GM12878 (cell line): Measurements from ENCODE around the gene BIN1. TPM values are rescaled to one million over a fixed set of nuclear protein-coding genes. Genes with fewer than 3 reads are reported as not detected.

ENCODE experiments used
- ATAC-seq: fragments of 200-7000 bp; cut with Tn5 transposase; 3 replicates; pipeline ENCODE4 v1.9.1; 2020; ENCODE audit warnings: mild to moderate bottlenecking, moderate library complexity
- BruUV-seq: library from RNA; stranded (reverse); fragments of 400-500 nt; replicated peaks from 2 replicates; lab custom pipeline; 2021; lab: Mats Ljungman, UMichigan
- CTCF ChIA-PET: fragments of 300-600 bp; sonication (Branson Sonifier 250); formaldehyde crosslinking; extraction: SDS; loops from one replicate; lab custom pipeline; 2021; ENCODE audit warnings: inconsistent platforms; lab: Yijun Ruan, JAX
- POLR2A ChIA-PET: fragments of 350-600 bp; formaldehyde crosslinking; extraction: SDS; loops from one replicate; lab custom pipeline; 2021; ENCODE audit warnings: inconsistent platforms; lab: Charles Lee
- RAD21 ChIA-PET: fragments of 300-600 bp; sonication (Branson Sonifier 250); formaldehyde crosslinking; loops from one replicate; lab custom pipeline; 2023; ENCODE audit warnings: antibody characterized with exemption; ENCODE audit not compliant: unreplicated experiment; lab: Charles Lee
- SMC1A ChIA-PET: fragments of 300-600 bp; sonication (Branson Sonifier 250); formaldehyde crosslinking; loops from one replicate; lab custom pipeline; 2023; ENCODE audit not compliant: unreplicated experiment, uncharacterized antibody; lab: Charles Lee
- DNase-seq: peaks from one replicate; pipeline ENCODE4 v3.0.0-alpha.2; 2011; ENCODE audit warnings: low read depth, low spot score
- FAIRE-seq: peaks from 3 replicates; lab custom pipeline; 2011; peaks lifted over from hg19 to GRCh38; lab: Jason Lieb, UNC
- H2AFZ ChIP-seq: 2 replicates; pipeline ENCODE4 v1.6.0; 2011; ENCODE audit warnings: low read depth, low read length, control low read depth; ENCODE audit not compliant: control insufficient read depth
- H3K27ac ChIP-seq: 2 replicates; pipeline ENCODE4 v1.5.1; 2011; ENCODE audit warnings: control low read depth; ENCODE audit not compliant: control insufficient read depth, insufficient read depth
- H3K27me3 ChIP-seq, 2 experiments: replicated peaks in 1 of 2; 2 replicates each; pipeline versions ENCODE4 v1.6.0 to v1.6.1; 2011; ENCODE audit warnings: low read length in 1 of 2; ENCODE audit not compliant: control insufficient read depth in 2 of 2, insufficient read depth in 2 of 2
- H3K36me3 ChIP-seq, 2 experiments: 2 replicates each; pipeline ENCODE4 v1.5.1; 2011; ENCODE audit warnings: low read length in 1 of 2; ENCODE audit not compliant: control insufficient read depth in 2 of 2, insufficient read depth in 2 of 2
- H3K4me1 ChIP-seq: 2 replicates; pipeline ENCODE4 v1.6.1; 2011; ENCODE audit warnings: mild to moderate bottlenecking, low read length, moderate library complexity, mixed read lengths; ENCODE audit not compliant: control insufficient read depth, insufficient read depth
- H3K4me2 ChIP-seq: 2 replicates; pipeline ENCODE4 v1.6.0; 2011; ENCODE audit warnings: control low read depth; ENCODE audit not compliant: control insufficient read depth, insufficient read depth
- H3K4me3 ChIP-seq: fragments of 200-600 bp; sonication (generic); 2 replicates; pipeline ENCODE4 v1.5.1; 2016
- H3K79me2 ChIP-seq: 2 replicates; pipeline ENCODE4 v1.6.0; 2011; ENCODE audit warnings: low read length; ENCODE audit not compliant: control insufficient read depth, insufficient read depth
- H3K9ac ChIP-seq: 2 replicates; pipeline ENCODE4 v1.8.0; 2011; ENCODE audit warnings: low read length, control low read depth, mixed read lengths; ENCODE audit not compliant: control insufficient read depth, insufficient read depth
- H3K9me3 ChIP-seq: replicated peaks from 3 replicates; pipeline ENCODE4 v1.5.1; 2011; ENCODE audit warnings: mild to moderate bottlenecking, low read length; ENCODE audit not compliant: control insufficient read depth, insufficient read depth
- H4K20me1 ChIP-seq: 2 replicates; pipeline ENCODE4 v1.6.0; 2011; ENCODE audit not compliant: control insufficient read depth, insufficient read depth
- BHLHE40 ChIP-seq, 2 experiments: fragments of 450-650 bp in 1 of 2; IDR thresholded peaks; 2 replicates each; pipeline ENCODE4 v1.6.1; 2011 to 2017; ENCODE audit warnings: low read depth in 2 of 2, borderline replicate concordance in 1 of 2, improper control_type of control experiment in 1 of 2, low read length in 1 of 2, mild to moderate bottlenecking in 1 of 2
- EGR1 ChIP-seq, 2 experiments: IDR thresholded peaks; 1 replicate in 1 of 2; 2 replicates in 1 of 2; pipeline ENCODE4 v1.6.1; 2011 to 2012; ENCODE audit warnings: low read depth in 2 of 2, low read length in 2 of 2, borderline replicate concordance in 1 of 2, mild to moderate bottlenecking in 1 of 2, moderate library complexity in 1 of 2
- EP300 ChIP-seq, 2 experiments: fragments of 150-350 bp in 1 of 2; IDR thresholded peaks; 2 replicates each; pipeline ENCODE4 v1.6.1; 2011 to 2012; ENCODE audit warnings: low read depth in 2 of 2, low read length in 2 of 2, borderline replicate concordance in 1 of 2, improper control_type of control experiment in 1 of 2, inconsistent platforms in 1 of 2; ENCODE audit not compliant: control insufficient read depth in 1 of 2
- EZH2 ChIP-seq: IDR thresholded peaks from 2 replicates; pipeline ENCODE4 v1.6.1; 2012; ENCODE audit warnings: low read depth, mild to moderate bottlenecking, control low read depth, inconsistent platforms, low read length, borderline replicate concordance; ENCODE audit not compliant: control insufficient read depth
- HDAC2 ChIP-seq: fragments of 200-600 bp; sonication (generic); IDR thresholded peaks from 2 replicates; pipeline ENCODE4 v1.6.1; 2017
- MTA3 ChIP-seq: IDR thresholded peaks from 2 replicates; pipeline ENCODE4 v1.6.1; 2012; ENCODE audit warnings: low read length, inconsistent platforms, borderline replicate concordance
- NRF1 ChIP-seq: conservative IDR thresholded peaks from 2 replicates; pipeline ENCODE4 v1.6.1; 2011; ENCODE audit warnings: mild to moderate bottlenecking, low read depth, low read length, improper control_type of control experiment
- POLR2A ChIP-seq: IDR thresholded peaks from 2 replicates; pipeline ENCODE4 v1.6.1; 2011; ENCODE audit warnings: low read depth, mild to moderate bottlenecking, low read length
- RAD21 ChIP-seq: IDR thresholded peaks from 2 replicates; pipeline ENCODE4 v1.6.1; 2011; ENCODE audit warnings: mild to moderate bottlenecking, low read depth, low read length, moderate library complexity; ENCODE audit not compliant: insufficient read depth
- SREBF1 ChIP-seq: IDR thresholded peaks from 2 replicates; pipeline ENCODE4 v1.6.1; 2012; ENCODE audit warnings: mild to moderate bottlenecking, low read length
- SREBF2 ChIP-seq: IDR thresholded peaks from 2 replicates; pipeline ENCODE4 v1.6.1; 2012; ENCODE audit warnings: mild to moderate bottlenecking, low read length
- STAT3 ChIP-seq: IDR thresholded peaks from 2 replicates; pipeline ENCODE4 v1.6.1; 2011; ENCODE audit warnings: low read depth, low read length, improper control_type of control experiment
- TBL1XR1 ChIP-seq: IDR thresholded peaks from 2 replicates; pipeline ENCODE4 v1.6.1; 2012; ENCODE audit warnings: low read depth, low read length, improper control_type of control experiment
- TCF12 ChIP-seq: IDR thresholded peaks from 2 replicates; pipeline ENCODE4 v1.6.1; 2011; ENCODE audit warnings: low read depth, mild to moderate bottlenecking, low read length
- WRNIP1 ChIP-seq: IDR thresholded peaks from 2 replicates; pipeline ENCODE4 v1.6.1; 2011; ENCODE audit warnings: low read depth, low read length, improper control_type of control experiment, borderline replicate concordance
- YY1 ChIP-seq: IDR thresholded peaks from 2 replicates; pipeline ENCODE4 v1.6.1; 2011; ENCODE audit warnings: low read depth, mild to moderate bottlenecking, low read length
- ZNF592 ChIP-seq: fragments of 450-650 bp; IDR thresholded peaks from 2 replicates; pipeline ENCODE4 v1.6.1; 2017; ENCODE audit warnings: mild to moderate bottlenecking, moderate library complexity
- WGBS: methylation state at CpG from one replicate; pipeline ENCODE4 v1.1.6; 2016; ENCODE audit warnings: low lambda C conversion rate; ENCODE audit not compliant: insufficient replicate concordance, insufficient coverage; ENCODE audit errors: missing lambda C conversion rate; 5-methylcytosine and 5-hydroxymethylcytosine counted together
- in situ Hi-C: fragments of 300-500 bp; cut with MboI; formaldehyde crosslinking; loops from 9 replicates; pipeline ENCODE4 v1.14.3; 2018; ENCODE audit warnings: mixed read lengths
- intact Hi-C: fragments of 100-400 bp; cut with micrococcal nuclease; formaldehyde crosslinking; loops from one replicate; pipeline ENCODE4 v1.14.2; 2022; ENCODE audit not compliant: unreplicated experiment
- polyA plus RNA-seq, 11 experiments: library from polyadenylated mRNA; depleted of rRNA in 4 of 11; unstranded in 6 of 11; stranded (reverse) in 5 of 11; fragments of >200 nt; fragmentation: Nextera tagmentation in 4 of 11; fragmentation: Illumina TruSeq in 1 of 11; extraction: Ambion mirVana in 4 of 11; extraction: Trizol in 1 of 11; gene quantifications; 1 replicate in 1 of 11; 2 replicates in 10 of 11; pipeline versions ENCODE4 v1.2.1 to v1.2.3, GENCODE V29; 2011 to 2016; ENCODE audit warnings: inconsistent platforms in 2 of 11, missing spikeins in 2 of 11, low read depth in 1 of 11
- total RNA-seq, 4 experiments: library from RNA; depleted of rRNA in 3 of 4; stranded (reverse); fragments of >200 nt in 3 of 4; fragmentation: Illumina TruSeq in 1 of 4; extraction: Trizol in 1 of 4; gene quantifications; 2 replicates each; pipeline versions ENCODE4 v1.2.1 to v1.2.3, GENCODE V29; 2013 to 2021
- TF ChIP-seq, protein P1 (sequence below): fragments of 450-650 bp; IDR thresholded peaks from 2 replicates; pipeline ENCODE4 v1.6.1; 2016; ENCODE audit warnings: mild to moderate bottlenecking
- TF ChIP-seq, protein P2 (sequence below): IDR thresholded peaks from 2 replicates; pipeline ENCODE4 v1.6.1; 2011; ENCODE audit warnings: mild to moderate bottlenecking, low read depth, low read length, moderate library complexity; ENCODE audit not compliant: insufficient replicate concordance

The BIN1 gene
- total and polyA plus RNA-seq, 10 of the 15 experiments (the other 5 are each of a cell fraction or from before 2014, with no cell fraction given): 0.32 to 21.3 (median 11.2) TPM

- Histone ChIP-seq H3K36me3 (no peaks in the 10 kb centered on the region), H3K9ac (no peak overlapping the region), H3K9me3 (no peaks in the 10 kb centered on the region), H4K20me1 (no peaks in the 10 kb centered on the region), H3K4me1 (no peaks in the 10 kb centered on the region), H3K4me2 (no peak overlapping the region), H3K4me3 (no peak overlapping the region), H2AFZ (no peak overlapping the region), H3K79me2 (no peaks in the 10 kb centered on the region), H3K27me3 (peaks cover 0 to 2% of the 10 kb centered on the region in 2 experiments; a peak in 3 of 4 replicates), H3K27ac (no peak overlapping the region)
- WGBS: 14% methylated on average over 7 of the region's 7 CpGs
- in situ Hi-C loops (no loop called here), intact Hi-C loops (no loop called here)
- ChIA-PET POLR2A (no interaction called here), CTCF (no interaction called here), RAD21 (no interaction called here), SMC1A (interaction anchor here (1.3 kb wide), 1 partner anchor 34 kb away, joined by 3 read pairs; no protein-coding TSS in a partner anchor)
- FAIRE-seq: no peak
- no TSS peak for BruUV-seq
- ATAC-seq: peak; percentile 66
- DNase-seq: no peak
- TF ChIP-seq HDAC2 (no peak), SREBF2 (no peak), ZNF592 (no peak), RAD21 (no peak), YY1 (no peak), MTA3 (no peak), EP300 (IDR thresholded peaks at IDR 0.05; ENCODE audit: borderline replicate concordance in 1 of 2, control insufficient read depth in 1 of 2, low read depth in 2 of 2, low read length in 2 of 2) (0 out of 4 replicates have a peak, but pooled peaks of 1 of the 2 experiments have one; percentile 20), POLR2A (no peak), EGR1 (IDR thresholded peaks at IDR 0.05; ENCODE audit: borderline replicate concordance in 1 of 2, low read depth in 2 of 2, low read length in 2 of 2) (no peak), WRNIP1 (no peak), TBL1XR1 (no peak), BHLHE40 (IDR thresholded peaks at IDR 0.05; ENCODE audit: borderline replicate concordance in 1 of 2, low read depth in 2 of 2, low read length in 1 of 2) (peak in 1 of 2 experiments; percentile 82; a peak in 2 of 4 replicates), SREBF1 (no peak), NRF1 (no peak), TCF12 (no peak), STAT3 (no peak), EZH2 (no peak)
- TF ChIP-seq, protein P1, sequence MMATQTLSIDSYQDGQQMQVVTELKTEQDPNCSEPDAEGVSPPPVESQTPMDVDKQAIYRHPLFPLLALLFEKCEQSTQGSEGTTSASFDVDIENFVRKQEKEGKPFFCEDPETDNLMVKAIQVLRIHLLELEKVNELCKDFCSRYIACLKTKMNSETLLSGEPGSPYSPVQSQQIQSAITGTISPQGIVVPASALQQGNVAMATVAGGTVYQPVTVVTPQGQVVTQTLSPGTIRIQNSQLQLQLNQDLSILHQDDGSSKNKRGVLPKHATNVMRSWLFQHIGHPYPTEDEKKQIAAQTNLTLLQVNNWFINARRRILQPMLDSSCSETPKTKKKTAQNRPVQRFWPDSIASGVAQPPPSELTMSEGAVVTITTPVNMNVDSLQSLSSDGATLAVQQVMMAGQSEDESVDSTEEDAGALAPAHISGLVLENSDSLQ: no peak
- TF ChIP-seq, protein P2, sequence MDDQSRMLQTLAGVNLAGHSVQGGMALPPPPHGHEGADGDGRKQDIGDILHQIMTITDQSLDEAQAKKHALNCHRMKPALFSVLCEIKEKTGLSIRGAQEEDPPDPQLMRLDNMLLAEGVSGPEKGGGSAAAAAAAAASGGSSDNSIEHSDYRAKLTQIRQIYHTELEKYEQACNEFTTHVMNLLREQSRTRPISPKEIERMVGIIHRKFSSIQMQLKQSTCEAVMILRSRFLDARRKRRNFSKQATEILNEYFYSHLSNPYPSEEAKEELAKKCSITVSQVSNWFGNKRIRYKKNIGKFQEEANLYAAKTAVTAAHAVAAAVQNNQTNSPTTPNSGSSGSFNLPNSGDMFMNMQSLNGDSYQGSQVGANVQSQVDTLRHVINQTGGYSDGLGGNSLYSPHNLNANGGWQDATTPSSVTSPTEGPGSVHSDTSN: no peak
These were observed 94.1 kb downstream of the BIN1 start for GRCh38 chr2:127012868-127013267.
